Activated naive CD4-positive, alpha-beta T cell treated with anti-CD3 and anti-CD28 coated beads, Interleukin-2, amount 50 U/mL, for 16 hours (primary cell): Measurements from ENCODE around the gene STK31.
"Not testable (repeated sequence)": the region's sequence is repeated elsewhere in the genome, so short reads cannot be mapped to it uniquely, and the experiment has no call there.

Source experiments
- DNase-seq: peaks from one replicate; pipeline ENCODE4 v3.0.0-alpha.2; 2020

STK31 gene

GRCh38 chr7:23811540-23811939 lies 101.5 kb downstream of the STK31 start:
- DNase-seq, result no peak

GRCh38 chr7:23828125-23828524 lies 118.1 kb downstream of the STK31 start:
- not testable (repeated sequence) for DNase-seq

- DNase-seq, result not testable (repeated sequence)
Observed at GRCh38 chr7:23832733-23833132, 122.7 kb downstream of the STK31 start.

GRCh38 chr7:23833405-23833804 lies 123.4 kb downstream of the STK31 start:
- no peak for DNase-seq

GRCh38 chr7:23844837-23845236 lies 134.8 kb downstream of the STK31 start:
- DNase-seq, result not testable (repeated sequence)

- DNase-seq, result no peak
Observed at GRCh38 chr7:23852135-23852534, 142.1 kb downstream of the STK31 start.

GRCh38 chr7:23852988-23853387 lies 143.0 kb downstream of the STK31 start:
- no peak for DNase-seq

GRCh38 chr7:23863209-23863787 lies 153.3 kb downstream of the STK31 start:
- no peak for DNase-seq

- DNase-seq, result no peak
Observed at GRCh38 chr7:23864973-23865372, 155.0 kb downstream of the STK31 start.

GRCh38 chr7:23873306-23873705 lies 163.3 kb downstream of the STK31 start:
- no peak for DNase-seq

- not testable (repeated sequence) for DNase-seq
Observed at GRCh38 chr7:23876526-23876925, 166.5 kb downstream of the STK31 start.
